SK-N-SH treated with all-trans-retinoic acid at 6 μM for 48 hours (cell line): Measurements from ENCODE around the gene ERBB2.

Experiments used
- ATAC-seq: fragments of 200-7000 bp; cut with Tn5 transposase; 3 replicates; pipeline ENCODE4 v1.9.1; 2020; ENCODE audit warnings: mild to moderate bottlenecking, moderate library complexity
- ARNTL ChIP-seq: fragments of 450-650 bp; formaldehyde crosslinking; IDR thresholded peaks from 2 replicates; pipeline ENCODE4 v1.5.0; 2020; ENCODE audit warnings: low read depth, mild to moderate bottlenecking, moderate library complexity, borderline replicate concordance
- CSDC2 ChIP-seq: fragments of 250-450 bp; sonication (Bioruptor Pico); IDR thresholded peaks from 2 replicates; pipeline ENCODE4 v1.5.0; 2020; ENCODE audit warnings: mild to moderate bottlenecking, moderate library complexity
- ESRRG ChIP-seq: fragments of 250-450 bp; sonication (Bioruptor Pico); IDR thresholded peaks from 2 replicates; pipeline ENCODE4 v1.6.1; 2021; ENCODE audit warnings: mild to moderate bottlenecking
- GLIS3 ChIP-seq: fragments of 250-450 bp; sonication (Bioruptor Pico); IDR thresholded peaks from 2 replicates; pipeline ENCODE4 v1.5.0; 2020; ENCODE audit warnings: mild to moderate bottlenecking, moderate library complexity
- ISL1 ChIP-seq: fragments of 250-450 bp; sonication (Bioruptor Pico); IDR thresholded peaks from 2 replicates; pipeline ENCODE4 v2.1.2; 2022; ENCODE audit warnings: mild to moderate bottlenecking, moderate library complexity
- PPARA ChIP-seq: fragments of 250-450 bp; sonication (Bioruptor Pico); IDR thresholded peaks from 2 replicates; pipeline ENCODE4 v1.5.0; 2020; ENCODE audit warnings: mild to moderate bottlenecking, borderline replicate concordance
- RARB ChIP-seq: fragments of 250-450 bp; sonication (Bioruptor Pico); IDR thresholded peaks from 2 replicates; pipeline ENCODE4 v1.8.0; 2021; ENCODE audit warnings: mild to moderate bottlenecking, moderate library complexity
- TCF4 ChIP-seq: fragments of 250-450 bp; sonication (Bioruptor Pico); IDR thresholded peaks from 2 replicates; pipeline ENCODE4 v1.8.0; 2021; ENCODE audit warnings: mild to moderate bottlenecking, moderate library complexity, borderline replicate concordance
- TOX ChIP-seq: fragments of 250-450 bp; sonication (Bioruptor Pico); IDR thresholded peaks from 2 replicates; pipeline ENCODE4 v1.8.0; 2021; ENCODE audit warnings: mild to moderate bottlenecking, moderate library complexity, borderline replicate concordance
- TSHZ2 ChIP-seq: fragments of 250-450 bp; sonication (Bioruptor Pico); IDR thresholded peaks from 2 replicates; pipeline ENCODE4 v1.5.0; 2020; ENCODE audit warnings: mild to moderate bottlenecking, moderate library complexity
- ZFP3 ChIP-seq: fragments of 250-450 bp; sonication (Bioruptor Pico); IDR thresholded peaks from 2 replicates; pipeline ENCODE4 v1.5.0; 2020; ENCODE audit warnings: mild to moderate bottlenecking, moderate library complexity
- ZFP30 ChIP-seq: fragments of 450-650 bp; formaldehyde crosslinking; IDR thresholded peaks from 2 replicates; pipeline ENCODE4 v1.5.0; 2022; ENCODE audit warnings: mild to moderate bottlenecking, moderate library complexity
- ZNF565 ChIP-seq: fragments of 450-650 bp; formaldehyde crosslinking; conservative IDR thresholded peaks from 2 replicates; pipeline ENCODE4 v1.5.0; 2020; ENCODE audit warnings: low read depth, mild to moderate bottlenecking, moderate library complexity
- ZNF70 ChIP-seq: fragments of 450-650 bp; formaldehyde crosslinking; IDR thresholded peaks from 2 replicates; pipeline ENCODE4 v1.5.0; 2020; ENCODE audit warnings: mild to moderate bottlenecking, moderate library complexity
- ZNF8 ChIP-seq: fragments of 450-650 bp; formaldehyde crosslinking; IDR thresholded peaks from 2 replicates; pipeline ENCODE4 v1.5.0; 2020; ENCODE audit warnings: mild to moderate bottlenecking, moderate library complexity
- TF ChIP-seq, protein P1 (sequence below): fragments of 250-450 bp; sonication (Bioruptor Pico); IDR thresholded peaks from 2 replicates; pipeline ENCODE4 v1.8.0; 2020; ENCODE audit warnings: mild to moderate bottlenecking, moderate library complexity, borderline replicate concordance
- TF ChIP-seq, protein P2 (sequence below): fragments of 250-450 bp; sonication (Bioruptor Pico); IDR thresholded peaks from 2 replicates; pipeline ENCODE4 v1.5.1; 2020; ENCODE audit warnings: low read depth, mild to moderate bottlenecking, moderate library complexity

The ERBB2 gene

DNA sequence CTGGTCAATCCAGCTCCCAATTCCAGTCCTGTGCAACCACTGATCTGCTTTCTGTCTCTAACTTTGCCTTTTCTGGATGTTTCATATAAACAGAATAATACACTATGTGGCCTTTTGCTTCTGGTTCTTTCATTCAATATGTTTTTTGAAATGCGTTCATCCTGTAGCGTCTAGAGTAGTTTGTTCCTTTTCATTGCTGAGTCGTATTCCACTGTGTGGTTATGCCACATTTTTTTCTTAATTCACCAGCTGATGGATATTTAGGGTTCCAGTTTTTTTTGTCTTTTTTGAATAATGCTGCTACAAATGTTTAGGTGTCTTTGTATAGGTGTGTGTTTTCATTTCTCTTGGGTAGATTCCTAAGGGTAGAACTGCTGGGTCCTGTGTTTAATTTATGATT is 32.7 kb downstream of the ERBB2 start:
- ATAC-seq = no peak
- TF ChIP-seq, protein P1, sequence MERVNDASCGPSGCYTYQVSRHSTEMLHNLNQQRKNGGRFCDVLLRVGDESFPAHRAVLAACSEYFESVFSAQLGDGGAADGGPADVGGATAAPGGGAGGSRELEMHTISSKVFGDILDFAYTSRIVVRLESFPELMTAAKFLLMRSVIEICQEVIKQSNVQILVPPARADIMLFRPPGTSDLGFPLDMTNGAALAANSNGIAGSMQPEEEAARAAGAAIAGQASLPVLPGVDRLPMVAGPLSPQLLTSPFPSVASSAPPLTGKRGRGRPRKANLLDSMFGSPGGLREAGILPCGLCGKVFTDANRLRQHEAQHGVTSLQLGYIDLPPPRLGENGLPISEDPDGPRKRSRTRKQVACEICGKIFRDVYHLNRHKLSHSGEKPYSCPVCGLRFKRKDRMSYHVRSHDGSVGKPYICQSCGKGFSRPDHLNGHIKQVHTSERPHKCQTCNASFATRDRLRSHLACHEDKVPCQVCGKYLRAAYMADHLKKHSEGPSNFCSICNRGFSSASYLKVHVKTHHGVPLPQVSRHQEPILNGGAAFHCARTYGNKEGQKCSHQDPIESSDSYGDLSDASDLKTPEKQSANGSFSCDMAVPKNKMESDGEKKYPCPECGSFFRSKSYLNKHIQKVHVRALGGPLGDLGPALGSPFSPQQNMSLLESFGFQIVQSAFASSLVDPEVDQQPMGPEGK (CRISPR knock-in tag) = no peak
- TF ChIP-seq ISL1 (CRISPR knock-in tag) (no peak), ESRRG (CRISPR knock-in tag) (no peak), TCF4 (CRISPR knock-in tag) (no peak)
- TF ChIP-seq, protein P2, sequence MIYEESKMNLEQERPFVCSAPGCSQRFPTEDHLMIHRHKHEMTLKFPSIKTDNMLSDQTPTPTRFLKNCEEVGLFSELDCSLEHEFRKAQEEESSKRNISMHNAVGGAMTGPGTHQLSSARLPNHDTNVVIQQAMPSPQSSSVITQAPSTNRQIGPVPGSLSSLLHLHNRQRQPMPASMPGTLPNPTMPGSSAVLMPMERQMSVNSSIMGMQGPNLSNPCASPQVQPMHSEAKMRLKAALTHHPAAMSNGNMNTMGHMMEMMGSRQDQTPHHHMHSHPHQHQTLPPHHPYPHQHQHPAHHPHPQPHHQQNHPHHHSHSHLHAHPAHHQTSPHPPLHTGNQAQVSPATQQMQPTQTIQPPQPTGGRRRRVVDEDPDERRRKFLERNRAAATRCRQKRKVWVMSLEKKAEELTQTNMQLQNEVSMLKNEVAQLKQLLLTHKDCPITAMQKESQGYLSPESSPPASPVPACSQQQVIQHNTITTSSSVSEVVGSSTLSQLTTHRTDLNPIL (CRISPR knock-in tag) = no peak

GRCh38 chr17:39735882-39736281 is 36.0 kb downstream of the ERBB2 start:
- no peak for TF ChIP-seq ZFP30
- no peak for TF ChIP-seq ZNF70 (CRISPR knock-in tag)
- TF ChIP-seq ZNF565 = no peak
- TF ChIP-seq GLIS3 (CRISPR knock-in tag) = no peak
- TF ChIP-seq, all 23 proteins: peak for 0
- ATAC-seq = no peak

GRCh38 chr17:39736319-39737165 is 36.7 kb downstream of the ERBB2 start:
- TF ChIP-seq RARB (CRISPR knock-in tag) = no peak
- TF ChIP-seq ZNF8 (CRISPR knock-in tag) = no peak
- no peak for TF ChIP-seq TSHZ2 (CRISPR knock-in tag)
- TF ChIP-seq, protein P2 (CRISPR knock-in tag) = no peak
- no peak for TF ChIP-seq ZNF70 (CRISPR knock-in tag)
- TF ChIP-seq ARNTL (CRISPR knock-in tag) = no peak
- TF ChIP-seq ESRRG (CRISPR knock-in tag) = no peak
- no peak for TF ChIP-seq ZFP30
- TF ChIP-seq TOX (CRISPR knock-in tag) = no peak
- TF ChIP-seq CSDC2 (CRISPR knock-in tag) = no peak
- no peak for TF ChIP-seq ZFP3 (CRISPR knock-in tag)
- no peak for TF ChIP-seq PPARA
- ATAC-seq = 0 out of 3 replicates have a peak, but pooled peaks have one; percentile 18

DNA sequence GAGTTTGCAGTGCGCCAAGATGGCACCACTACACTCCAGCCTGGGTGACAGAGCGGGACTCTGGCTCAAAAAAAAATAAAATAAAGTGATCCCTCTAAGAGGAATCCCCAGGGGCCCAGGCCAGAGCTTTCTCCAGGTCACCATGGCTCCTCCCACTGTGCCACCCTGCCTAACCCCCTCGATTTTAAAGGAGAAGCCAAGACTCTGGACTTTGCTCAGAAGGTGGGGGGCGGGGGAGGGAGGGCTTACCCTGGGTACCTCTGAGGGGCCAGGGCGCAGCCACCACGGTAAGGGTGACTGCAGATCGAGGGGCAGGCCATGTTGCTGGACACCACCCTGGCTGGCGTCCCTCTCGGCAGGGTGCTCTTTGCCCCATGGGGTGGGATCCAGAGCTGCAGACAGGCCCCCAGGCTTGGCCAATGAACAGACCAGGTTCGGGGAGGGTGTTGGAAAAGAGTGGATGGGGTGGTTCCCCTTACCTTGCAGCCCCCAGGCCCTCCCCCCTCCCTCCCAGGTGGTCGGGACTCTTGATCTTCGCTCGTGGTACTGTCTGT is 37.4 kb downstream of the ERBB2 start:
- ATAC-seq = no peak
- TF ChIP-seq ARNTL (CRISPR knock-in tag) (no peak), ZNF565 (no peak)
- TF ChIP-seq, all 23 proteins: peak for 0
